Loucy (cell line): ENCODE measurements around the gene TMBIM1.

Experiments used
- CTCF ChIP-seq: fragments of 200-600 bp; sonication (generic); conservative IDR thresholded peaks from 2 replicates; pipeline ENCODE4 v1.5.1; 2014; ENCODE audit warnings: mild to moderate bottlenecking, antibody characterized with exemption, low read length
- EZH2phosphoT487 ChIP-seq: fragments of 200-600 bp; IDR thresholded peaks from 2 replicates; pipeline ENCODE4 v1.6.1; 2018; ENCODE audit warnings: antibody characterized with exemption, mild to moderate bottlenecking, moderate library complexity, borderline replicate concordance

- TF ChIP-seq CTCF (no peak), EZH2phosphoT487 (no peak)
Measured at GRCh38 chr2:218235017-218235416, 57.3 kb downstream of the TMBIM1 start.
